HG03460 (cell line): Measurements from ENCODE around the gene ZCCHC7.
"Not testable (repeated sequence)": the region's sequence is repeated elsewhere in the genome, so short reads cannot be mapped to it uniquely, and the experiment has no call there.

ENCODE experiments used
- ATAC-seq: cut with Tn5 transposase; IDR thresholded peaks from one replicate; pipeline ENCODE4 v1.9.1; 2021; ENCODE audit not compliant: unreplicated experiment

The ZCCHC7 gene

GRCh38 chr9:37172557-37172956, 52.2 kb downstream of the ZCCHC7 start:
- ATAC-seq: no peak

- no peak for ATAC-seq
Observed at GRCh38 chr9:37174247-37174646, 53.9 kb downstream of the ZCCHC7 start.

- no peak for ATAC-seq
Observed at GRCh38 chr9:37178742-37179141, 58.4 kb downstream of the ZCCHC7 start.

- ATAC-seq: no peak
Observed at GRCh38 chr9:37179576-37179975, 59.2 kb downstream of the ZCCHC7 start.

GRCh38 chr9:37180138-37180537, 59.8 kb downstream of the ZCCHC7 start:
- no peak for ATAC-seq

GRCh38 chr9:37182718-37183117, 62.3 kb downstream of the ZCCHC7 start:
- ATAC-seq: no peak

GRCh38 chr9:37184905-37185867, 64.8 kb downstream of the ZCCHC7 start:
- no peak for ATAC-seq

- peak; percentile 55 for ATAC-seq
Observed at GRCh38 chr9:37187292-37187691, 66.9 kb downstream of the ZCCHC7 start.

GRCh38 chr9:37187713-37188439, 67.5 kb downstream of the ZCCHC7 start:
- peak; percentile 74 for ATAC-seq

GRCh38 chr9:37190739-37191138, 70.4 kb downstream of the ZCCHC7 start:
- not testable (repeated sequence) for ATAC-seq

- no peak for ATAC-seq
Observed at GRCh38 chr9:37191403-37192089, 71.2 kb downstream of the ZCCHC7 start.

- no peak for ATAC-seq
Observed at GRCh38 chr9:37192803-37193202, 72.4 kb downstream of the ZCCHC7 start.

- ATAC-seq: no peak
Observed at GRCh38 chr9:37197158-37198038, 77.0 kb downstream of the ZCCHC7 start.

GRCh38 chr9:37198039-37198729, 77.8 kb downstream of the ZCCHC7 start:
- ATAC-seq: no peak

GRCh38 chr9:37198831-37199230, 78.5 kb downstream of the ZCCHC7 start:
- ATAC-seq: no peak

GRCh38 chr9:37200433-37201005, 80.1 kb downstream of the ZCCHC7 start:
- ATAC-seq: no peak

GRCh38 chr9:37201581-37201980, 81.2 kb downstream of the ZCCHC7 start:
- ATAC-seq: no peak

GRCh38 chr9:37202091-37202490, 81.7 kb downstream of the ZCCHC7 start:
- no peak for ATAC-seq

GRCh38 chr9:37203456-37203855, 83.1 kb downstream of the ZCCHC7 start:
- not testable (repeated sequence) for ATAC-seq
